CD4-positive, alpha-beta memory T cell (primary cell): Measurements from ENCODE around the gene MAST4. TPM values are rescaled to one million over a fixed set of nuclear protein-coding genes. Genes with fewer than 3 reads are reported as not detected.

Experiments used
- CTCF ChIA-PET: fragments of 350-600 bp; sonication (Branson Sonifier 250); formaldehyde crosslinking; loops from one replicate; lab custom pipeline; 2021; ENCODE audit warnings: inconsistent platforms; ENCODE audit not compliant: partially characterized antibody; lab: Charles Lee
- POLR2A ChIA-PET: fragments of 350-600 bp; sonication (Branson Sonifier 250); formaldehyde crosslinking; loops from one replicate; lab custom pipeline; 2021; ENCODE audit not compliant: partially characterized antibody; lab: Charles Lee
- DNase-seq, 5 donors: peaks; one replicate each; pipeline versions ENCODE4 v3.0.0 to v3.0.0-alpha.2; 2020 to 2022; ENCODE audit warnings: mixed read lengths in 1 of 5
- H3K27ac ChIP-seq: one replicate; pipeline ENCODE4 v1.7.0; 2013; ENCODE audit warnings: low read depth, low read length
- H3K27me3 ChIP-seq: 2 replicates; pipeline ENCODE4 v1.7.0; 2013; ENCODE audit warnings: mild to moderate bottlenecking, low read length, moderate library complexity; ENCODE audit not compliant: insufficient read depth
- H3K36me3 ChIP-seq: 2 replicates; pipeline ENCODE4 v1.7.0; 2013; ENCODE audit warnings: mild to moderate bottlenecking, low read length, moderate library complexity; ENCODE audit not compliant: insufficient read depth
- H3K4me1 ChIP-seq: 2 replicates; pipeline ENCODE4 v1.7.0; 2013; ENCODE audit warnings: mild to moderate bottlenecking, low read length, moderate library complexity; ENCODE audit not compliant: insufficient read depth
- H3K4me3 ChIP-seq, 2 donors: one replicate each; pipeline ENCODE4 v1.7.0; 2013; ENCODE audit warnings: low read length in 2 of 2, mild to moderate bottlenecking in 1 of 2
- H3K9me3 ChIP-seq, 2 donors: one replicate each; pipeline ENCODE4 v1.7.0; 2013; ENCODE audit warnings: low read length in 2 of 2, control low read depth in 1 of 2; ENCODE audit not compliant: control insufficient read depth in 1 of 2
- H3K27ac Mint-ChIP-seq, 7 donors: one replicate each; pipeline ENCODE4 v1.8.0; 2020 to 2021; ENCODE audit warnings: mixed read lengths in 7 of 7, mild to moderate bottlenecking in 6 of 7, inconsistent platforms in 3 of 7, moderate library complexity in 3 of 7
- H3K27me3 Mint-ChIP-seq, 2 donors: one replicate each; pipeline ENCODE4 v1.8.0; 2020 to 2021; ENCODE audit warnings: mixed read lengths in 2 of 2
- H3K36me3 Mint-ChIP-seq, 2 donors: one replicate each; pipeline ENCODE4 v1.8.0; 2020 to 2021; ENCODE audit warnings: mixed read lengths in 2 of 2, inconsistent platforms in 1 of 2, mild to moderate bottlenecking in 1 of 2
- H3K4me1 Mint-ChIP-seq, 4 donors: one replicate each; pipeline ENCODE4 v1.8.0; 2020 to 2021; ENCODE audit warnings: mixed read lengths in 4 of 4, mild to moderate bottlenecking in 1 of 4
- H3K4me3 Mint-ChIP-seq, 8 donors: one replicate each; pipeline ENCODE4 v1.8.0; 2020 to 2021; ENCODE audit warnings: mixed read lengths in 8 of 8, mild to moderate bottlenecking in 7 of 8, moderate library complexity in 6 of 8, inconsistent platforms in 3 of 8
- H3K9me3 Mint-ChIP-seq, 8 donors: one replicate each; pipeline ENCODE4 v1.8.0; 2020 to 2021; ENCODE audit warnings: mixed read lengths in 8 of 8, mild to moderate bottlenecking in 5 of 8, inconsistent platforms in 3 of 8, moderate library complexity in 1 of 8
- intact Hi-C: fragments of 100-400 bp; cut with micrococcal nuclease; formaldehyde crosslinking; loops from one replicate; pipeline ENCODE4 v1.15.1; 2023
- polyA plus RNA-seq, 2 donors: library from polyadenylated mRNA; unstranded; fragments of 300-500 nt; fragmentation: Illumina TruSeq; gene quantifications; one replicate each; pipeline ENCODE4 v1.2.3, GENCODE V29; 2021
- total RNA-seq, 2 experiments: library from RNA; stranded (reverse); gene quantifications; one replicate each; pipeline ENCODE4 v1.2.3, GENCODE V29; 2021

The MAST4 gene
- total and polyA plus RNA-seq, 4 experiments from 2014 or later = 9.2 to 27.0 (median 21.3) TPM

DNA sequence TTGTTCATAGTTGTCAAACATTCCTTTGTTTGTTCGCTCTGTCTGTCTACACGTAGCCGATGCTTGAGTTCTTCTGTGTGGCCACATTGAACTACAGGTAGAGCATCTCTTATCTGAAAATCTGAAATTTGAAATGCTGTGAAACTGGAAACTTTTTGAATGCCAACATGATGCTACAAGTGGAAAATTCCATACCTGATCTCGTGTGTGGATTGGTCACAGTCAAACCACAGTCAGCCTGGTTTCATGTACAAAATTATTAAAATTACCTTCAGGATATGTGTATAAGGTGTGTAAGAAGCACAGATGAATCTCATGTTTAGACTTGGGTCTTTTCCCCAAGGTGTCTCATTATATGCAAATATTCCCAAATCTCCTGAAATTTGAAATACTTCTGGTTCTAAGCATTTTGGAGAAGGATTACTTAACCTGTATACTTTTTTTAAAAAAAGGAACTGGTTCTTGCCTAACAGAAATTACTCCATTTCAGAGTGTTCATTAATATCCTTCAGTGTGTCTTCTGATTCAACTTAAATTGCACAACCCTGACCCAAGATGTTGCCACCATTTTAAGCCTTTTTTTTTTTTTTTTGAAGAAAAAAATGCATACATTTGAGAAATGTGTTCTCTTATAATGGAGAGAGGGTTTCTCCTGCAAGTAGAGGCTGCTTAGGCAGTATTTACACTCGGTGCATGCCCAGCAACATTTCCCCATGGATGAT, 254.3 kb downstream of the MAST4 start:
- Mint-ChIP-seq H3K36me3 (no peaks in the 10 kb centered on the region), H3K27me3 (peaks cover 5% of the 10 kb centered on the region in 2 donors), H3K27ac (no peak overlapping the region), H3K4me3 (no peak overlapping the region), H3K4me1 (no peaks in the 10 kb centered on the region), H3K9me3 (no peaks in the 10 kb centered on the region)
- intact Hi-C loops = no loop called here
- Histone ChIP-seq H3K4me1 (no peaks in the 10 kb centered on the region), H3K36me3 (no peaks in the 10 kb centered on the region), H3K4me3 (no peak overlapping the region), H3K9me3 (no peaks in the 10 kb centered on the region), H3K27ac (no peak overlapping the region), H3K27me3 (no peaks in the 10 kb centered on the region)
- no peak for DNase-seq
- POLR2A ChIA-PET = no interaction called here
- CTCF ChIA-PET = no interaction called here

DNA sequence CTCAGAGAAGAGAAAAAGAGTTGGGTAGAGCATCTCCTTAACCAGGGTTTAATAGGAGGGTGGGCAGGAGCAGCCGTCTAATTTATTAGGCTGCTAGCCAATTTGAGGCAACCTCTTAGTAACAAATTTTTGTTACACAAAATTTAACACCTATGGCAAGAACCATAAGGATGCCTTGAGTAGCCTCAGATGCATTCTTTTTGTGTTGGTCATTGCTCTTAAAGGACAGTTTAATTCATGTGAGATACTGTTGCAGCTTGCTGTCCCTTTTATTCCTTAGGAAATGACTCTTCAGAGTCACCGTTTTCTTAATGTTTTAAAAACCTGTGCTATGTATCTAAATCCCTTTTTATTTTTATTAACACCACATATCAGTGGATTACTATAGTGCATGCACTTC, 255.1 kb downstream of the MAST4 start:
- CTCF ChIA-PET = no interaction called here
- H3K4me1 ChIP-seq = no peaks in the 10 kb centered on the region
- H3K27ac Mint-ChIP-seq = no peak overlapping the region
- POLR2A ChIA-PET = no interaction called here
- H3K36me3 Mint-ChIP-seq = no peaks in the 10 kb centered on the region
- no peak overlapping the region for H3K4me3 ChIP-seq
- no peaks in the 10 kb centered on the region for H3K9me3 ChIP-seq
- H3K27me3 ChIP-seq = no peaks in the 10 kb centered on the region
- H3K4me1 Mint-ChIP-seq = no peaks in the 10 kb centered on the region
- no peak for DNase-seq
- no peaks in the 10 kb centered on the region for H3K9me3 Mint-ChIP-seq
- no peak overlapping the region for H3K4me3 Mint-ChIP-seq
- H3K36me3 ChIP-seq = no peaks in the 10 kb centered on the region
- peaks cover 5% of the 10 kb centered on the region in 2 donors for H3K27me3 Mint-ChIP-seq
- intact Hi-C loops = no loop called here
- H3K27ac ChIP-seq = no peak overlapping the region

DNA sequence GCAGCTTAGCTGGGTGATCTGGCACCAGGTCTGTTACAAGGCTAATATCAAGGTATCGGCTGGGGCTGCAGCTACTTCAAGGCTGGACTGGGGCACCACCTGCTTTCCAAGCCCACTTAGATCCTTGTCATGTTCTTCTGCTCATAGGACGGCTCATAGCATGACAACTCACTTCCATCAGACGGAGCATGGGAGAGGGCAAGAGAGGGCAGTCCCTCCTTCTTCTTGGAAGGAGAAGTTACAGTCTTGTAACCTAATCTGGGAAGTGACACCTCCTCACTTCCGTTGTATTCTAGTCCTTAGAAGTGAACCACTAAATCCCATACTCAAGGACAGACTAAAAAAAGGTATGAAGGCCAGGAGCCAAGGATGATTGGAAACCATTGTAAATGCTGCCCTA, 258.2 kb downstream of the MAST4 start:
- intact Hi-C loops = no loop called here
- Histone ChIP-seq H3K36me3 (no peaks in the 10 kb centered on the region), H3K4me1 (no peaks in the 10 kb centered on the region), H3K27ac (no peak overlapping the region), H3K4me3 (no peak overlapping the region), H3K9me3 (no peaks in the 10 kb centered on the region), H3K27me3 (no peaks in the 10 kb centered on the region)
- Mint-ChIP-seq H3K4me3 (no peak overlapping the region), H3K27ac (no peak overlapping the region), H3K9me3 (no peaks in the 10 kb centered on the region), H3K27me3 (peaks cover 5% of the 10 kb centered on the region in 2 donors), H3K4me1 (no peaks in the 10 kb centered on the region), H3K36me3 (no peaks in the 10 kb centered on the region)
- no peak for DNase-seq
- POLR2A ChIA-PET = no interaction called here
- CTCF ChIA-PET = no interaction called here

- POLR2A ChIA-PET = no interaction called here
- Histone ChIP-seq H3K27ac (no peak overlapping the region), H3K4me1 (no peaks in the 10 kb centered on the region), H3K9me3 (no peaks in the 10 kb centered on the region), H3K4me3 (no peak overlapping the region), H3K27me3 (peaks cover 2% of the 10 kb centered on the region), H3K36me3 (no peaks in the 10 kb centered on the region)
- no peak for DNase-seq
- H3K9me3 Mint-ChIP-seq = no peaks in the 10 kb centered on the region
- H3K36me3 Mint-ChIP-seq = no peaks in the 10 kb centered on the region
- peaks cover 5 to 8% of the 10 kb centered on the region in 2 donors for H3K27me3 Mint-ChIP-seq
- H3K4me3 Mint-ChIP-seq = no peak overlapping the region
- H3K27ac Mint-ChIP-seq = no peak overlapping the region
- intact Hi-C loops = no loop called here
- H3K4me1 Mint-ChIP-seq = no peaks in the 10 kb centered on the region
- CTCF ChIA-PET = no interaction called here
These were observed 260.0 kb downstream of the MAST4 start for GRCh38 chr5:66856041-66856805.

DNA sequence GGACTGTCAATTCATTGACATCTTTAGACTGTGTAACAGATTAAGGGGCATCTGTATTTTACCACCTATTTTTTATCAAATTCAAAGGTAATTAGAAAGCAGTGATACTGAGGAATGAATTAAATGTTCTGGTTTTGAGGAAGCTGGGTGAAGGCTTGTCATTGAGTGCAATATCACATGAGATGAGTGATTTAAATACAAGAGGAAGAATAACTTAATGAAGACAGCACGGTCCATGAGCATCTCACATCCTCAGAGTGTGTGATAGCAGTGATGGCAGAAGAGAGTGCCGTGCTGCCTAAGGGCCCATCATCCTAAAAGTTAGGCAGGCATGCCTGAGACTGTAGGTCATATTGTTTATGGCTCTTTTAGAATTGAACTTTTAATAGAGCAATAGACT, 263.3 kb downstream of the MAST4 start:
- ChIA-PET POLR2A (no interaction called here), CTCF (no interaction called here)
- no peaks in the 10 kb centered on the region for H3K36me3 ChIP-seq
- no peak overlapping the region for H3K27ac ChIP-seq
- DNase-seq = no peak
- no peaks in the 10 kb centered on the region for H3K9me3 ChIP-seq
- no peaks in the 10 kb centered on the region for H3K4me1 ChIP-seq
- Mint-ChIP-seq H3K27me3 (peaks cover 15 to 20% of the 10 kb centered on the region in 2 donors), H3K4me3 (no peak overlapping the region), H3K4me1 (no peaks in the 10 kb centered on the region), H3K36me3 (no peaks in the 10 kb centered on the region), H3K27ac (no peak overlapping the region), H3K9me3 (no peaks in the 10 kb centered on the region)
- H3K27me3 ChIP-seq = peaks cover 3% of the 10 kb centered on the region
- intact Hi-C loops = no loop called here
- H3K4me3 ChIP-seq = no peak overlapping the region

DNA sequence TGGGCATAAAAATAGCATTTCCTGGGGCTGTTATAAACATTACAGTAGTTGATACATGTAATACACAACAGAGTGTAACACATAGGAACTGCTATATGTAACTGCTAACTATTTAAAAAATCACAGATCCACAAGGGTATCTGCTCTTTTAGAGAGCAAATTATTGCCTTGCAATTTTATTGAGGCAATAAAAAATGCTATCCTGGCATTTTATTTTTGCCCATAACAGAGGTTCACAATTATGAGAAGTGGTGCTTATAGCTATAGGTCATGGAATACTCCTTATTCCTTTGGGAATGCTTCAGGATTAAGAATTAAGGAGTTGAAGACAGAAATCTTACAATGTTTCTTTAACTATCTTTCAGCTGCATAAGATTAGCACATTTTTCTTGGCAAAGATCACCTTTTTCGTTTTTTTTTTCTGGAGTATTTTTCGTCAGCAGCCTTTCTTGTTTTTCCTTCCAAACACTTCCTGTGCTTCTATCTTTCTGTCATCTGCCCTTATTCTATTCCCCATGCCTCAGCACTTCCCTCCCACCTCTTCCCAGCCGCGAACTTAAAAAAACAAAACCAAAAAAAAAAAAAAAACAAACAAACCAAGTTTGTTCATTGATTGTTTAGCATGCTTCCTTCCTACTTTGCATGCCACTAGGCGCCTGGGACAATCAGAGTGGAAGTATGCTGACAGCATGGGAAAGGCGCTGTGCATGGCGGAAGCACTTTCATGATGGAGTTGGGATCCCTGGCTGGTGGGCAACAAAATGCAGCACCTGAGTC, 264.2 kb downstream of the MAST4 start:
- ChIA-PET POLR2A (no interaction called here), CTCF (no interaction called here)
- H3K4me3 ChIP-seq = no peak overlapping the region
- Mint-ChIP-seq H3K9me3 (no peaks in the 10 kb centered on the region), H3K27me3 (peaks cover 16 to 20% of the 10 kb centered on the region in 2 donors), H3K4me1 (no peaks in the 10 kb centered on the region), H3K27ac (no peak overlapping the region), H3K36me3 (no peaks in the 10 kb centered on the region), H3K4me3 (no peak overlapping the region)
- intact Hi-C loops = no loop called here
- peaks cover 3% of the 10 kb centered on the region for H3K27me3 ChIP-seq
- no peak for DNase-seq
- no peaks in the 10 kb centered on the region for H3K9me3 ChIP-seq
- no peak overlapping the region for H3K27ac ChIP-seq
- no peaks in the 10 kb centered on the region for H3K4me1 ChIP-seq
- H3K36me3 ChIP-seq = no peaks in the 10 kb centered on the region

GRCh38 chr5:66861402-66861801, 265.2 kb downstream of the MAST4 start:
- Mint-ChIP-seq H3K4me1 (no peaks in the 10 kb centered on the region), H3K9me3 (no peaks in the 10 kb centered on the region), H3K27ac (no peak overlapping the region), H3K36me3 (no peaks in the 10 kb centered on the region), H3K27me3 (peaks cover 16 to 20% of the 10 kb centered on the region in 2 donors), H3K4me3 (no peak overlapping the region)
- CTCF ChIA-PET = no interaction called here
- Histone ChIP-seq H3K4me3 (no peak overlapping the region), H3K9me3 (no peaks in the 10 kb centered on the region), H3K4me1 (no peaks in the 10 kb centered on the region), H3K27me3 (peaks cover 3% of the 10 kb centered on the region), H3K27ac (no peak overlapping the region), H3K36me3 (no peaks in the 10 kb centered on the region)
- POLR2A ChIA-PET = no interaction called here
- intact Hi-C loops = no loop called here
- DNase-seq = no peak
